Transverse colon (tissue), 4 donors: ENCODE results near the gene A4GALT. TPM values are rescaled to one million over a fixed set of nuclear protein-coding genes. Genes with fewer than 3 reads are reported as not detected.

Source experiments
- DNase-seq: peaks from one replicate; pipeline ENCODE4 v3.0.0-alpha.2; 2019
- H3K27ac ChIP-seq, 4 donors: fragments of 200-600 bp; sonication (generic); 2 replicates each; pipeline ENCODE4 v1.5.1; 2016 to 2018; ENCODE audit warnings: inconsistent platforms in 4 of 4
- H3K27me3 ChIP-seq: fragments of 200-600 bp; sonication (generic); 2 replicates; pipeline ENCODE4 v1.5.1; 2017; ENCODE audit warnings: inconsistent platforms
- H3K36me3 ChIP-seq, 4 donors: fragments of 200-600 bp; sonication (generic); 2 replicates each; pipeline ENCODE4 v1.5.1; 2017 to 2019; ENCODE audit warnings: inconsistent platforms in 4 of 4
- H3K4me1 ChIP-seq, 4 donors: fragments of 200-600 bp; sonication (generic); 2 replicates each; pipeline ENCODE4 v1.5.1; 2017 to 2020; ENCODE audit warnings: inconsistent platforms in 4 of 4
- H3K4me3 ChIP-seq, 4 donors: fragments of 200-600 bp; sonication (generic); 1 replicate in 1 of 4; 2 replicates in 3 of 4; pipeline versions ENCODE4 v1.5.1 to v1.6.1; 2017 to 2019; ENCODE audit warnings: inconsistent platforms in 4 of 4
- H3K9me3 ChIP-seq, 2 donors: fragments of 200-600 bp; sonication (generic); 2 replicates each; pipeline ENCODE4 v1.5.1; 2017 to 2019; ENCODE audit warnings: inconsistent platforms in 2 of 2
- EP300 ChIP-seq: sonication (generic); formaldehyde crosslinking; IDR thresholded peaks from one replicate; pipeline ENCODE4 v1.6.1; 2017; ENCODE audit warnings: antibody characterized with exemption, low read depth
- POLR2A ChIP-seq: fragments of 450-650 bp; IDR thresholded peaks from one replicate; pipeline ENCODE4 v1.6.1; 2016; ENCODE audit warnings: antibody characterized with exemption, mild to moderate bottlenecking, moderate library complexity
- POLR2AphosphoS5 ChIP-seq, 3 donors: sonication (generic); formaldehyde crosslinking; IDR thresholded peaks; one replicate each; pipeline ENCODE4 v1.6.1; 2016; ENCODE audit warnings: antibody characterized with exemption in 3 of 3
- WGBS, 2 donors: methylation state at CpG; one replicate each; pipeline ENCODE4 v1.1.5; 2018; ENCODE audit warnings: low coverage in 1 of 2; 5-methylcytosine and 5-hydroxymethylcytosine counted together
- in situ Hi-C, 4 donors: fragments of 200-750 bp; cut with MboI; loops; one replicate each; pipeline versions ENCODE4 v1.15.0 to v1.15.1; 2017; ENCODE audit warnings: low sequenced_read_pairs in 3 of 4, low pct_ligation_motif_present in 1 of 4, low pct_unique_long_range_greater_than_20kb in 1 of 4
- intact Hi-C: fragments of 100-400 bp; cut with DNase I; formaldehyde crosslinking; loops from one replicate; pipeline ENCODE4 v1.15.1; 2023; ENCODE audit warnings: low total_unique reads
- total RNA-seq, 4 donors: library from RNA; depleted of rRNA; stranded (reverse); fragments of >200 nt; gene quantifications; one replicate each; pipeline ENCODE4 v1.1.0, GENCODE V29; 2016
- TF ChIP-seq, protein P1 (sequence below), 5 experiments: fragments of 200-600 bp in 3 of 5; fragments of 450-650 bp in 2 of 5; sonication (generic) in 3 of 5; IDR thresholded peaks; 1 replicate in 2 of 5; 2 replicates in 3 of 5; pipeline ENCODE4 v1.5.1; 2016 to 2017; ENCODE audit warnings: antibody characterized with exemption in 5 of 5, inconsistent platforms in 3 of 5, mild to moderate bottlenecking in 2 of 5, moderate library complexity in 1 of 5

The A4GALT gene
- total RNA-seq, 4 donors from 2014 or later = 6.3 to 31.4 (median 12.7) TPM

DNA sequence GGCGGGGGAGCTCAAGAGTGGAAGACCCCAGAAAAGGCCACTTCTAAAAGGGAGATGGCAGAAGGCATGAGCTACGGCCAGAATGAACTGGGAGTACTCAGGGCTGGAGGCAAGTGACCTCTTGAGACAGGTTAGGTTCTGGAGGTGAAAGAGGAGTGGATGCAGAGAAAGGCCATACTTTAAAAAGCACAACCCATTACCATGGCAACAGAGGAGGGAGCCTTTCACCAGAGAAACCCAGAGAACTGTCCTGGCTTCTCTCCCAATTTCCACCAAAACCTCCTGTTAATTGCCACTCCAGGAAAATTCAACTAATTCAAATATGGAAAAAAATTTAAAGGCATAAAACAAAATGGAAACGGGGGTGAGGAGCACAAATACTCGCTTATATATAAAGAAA, 15.8 kb downstream of the A4GALT start:
- no peak for DNase-seq

DNA sequence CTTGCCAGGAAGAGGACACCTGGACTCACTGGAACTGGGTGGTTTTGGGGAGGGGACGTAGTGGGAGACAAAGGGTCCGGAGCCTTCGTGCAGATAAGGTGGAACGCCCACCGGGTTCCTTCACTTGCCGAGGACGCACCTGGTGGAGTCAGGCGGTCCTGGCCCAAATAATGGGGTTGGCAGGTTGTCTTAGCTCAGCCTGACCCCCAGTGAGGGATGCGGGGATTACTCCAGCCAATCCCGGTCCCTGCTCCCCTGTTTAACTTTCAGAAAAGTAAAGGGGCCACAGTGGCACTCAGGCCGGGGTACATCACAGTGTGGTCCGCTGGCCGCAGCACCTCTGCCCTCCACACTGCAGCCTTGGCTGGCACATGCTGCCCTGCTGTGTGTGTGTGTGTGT, 18.0 kb downstream of the A4GALT start:
- Histone ChIP-seq H3K4me3 (no peak overlapping the region), H3K4me1 (peaks cover 8 to 22% (median 16%) of the 10 kb centered on the region in 4 donors), H3K9me3 (no peaks in the 10 kb centered on the region), H3K36me3 (no peaks in the 10 kb centered on the region), H3K27ac (no peak overlapping the region), H3K27me3 (no peaks in the 10 kb centered on the region)
- in situ Hi-C loops (no loop called here), intact Hi-C loops (no loop called here)
- 86 to 98% methylated on average over 7 to 13 of the region's 13 CpGs for WGBS, 2 donors
- TF ChIP-seq EP300 (no peak), POLR2A (no peak), POLR2AphosphoS5 (IDR thresholded peaks at IDR 0.05) (no peak)
- TF ChIP-seq, protein P1, sequence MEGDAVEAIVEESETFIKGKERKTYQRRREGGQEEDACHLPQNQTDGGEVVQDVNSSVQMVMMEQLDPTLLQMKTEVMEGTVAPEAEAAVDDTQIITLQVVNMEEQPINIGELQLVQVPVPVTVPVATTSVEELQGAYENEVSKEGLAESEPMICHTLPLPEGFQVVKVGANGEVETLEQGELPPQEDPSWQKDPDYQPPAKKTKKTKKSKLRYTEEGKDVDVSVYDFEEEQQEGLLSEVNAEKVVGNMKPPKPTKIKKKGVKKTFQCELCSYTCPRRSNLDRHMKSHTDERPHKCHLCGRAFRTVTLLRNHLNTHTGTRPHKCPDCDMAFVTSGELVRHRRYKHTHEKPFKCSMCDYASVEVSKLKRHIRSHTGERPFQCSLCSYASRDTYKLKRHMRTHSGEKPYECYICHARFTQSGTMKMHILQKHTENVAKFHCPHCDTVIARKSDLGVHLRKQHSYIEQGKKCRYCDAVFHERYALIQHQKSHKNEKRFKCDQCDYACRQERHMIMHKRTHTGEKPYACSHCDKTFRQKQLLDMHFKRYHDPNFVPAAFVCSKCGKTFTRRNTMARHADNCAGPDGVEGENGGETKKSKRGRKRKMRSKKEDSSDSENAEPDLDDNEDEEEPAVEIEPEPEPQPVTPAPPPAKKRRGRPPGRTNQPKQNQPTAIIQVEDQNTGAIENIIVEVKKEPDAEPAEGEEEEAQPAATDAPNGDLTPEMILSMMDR (IDR thresholded peaks at IDR 0.05) = no peak
- DNase-seq = no peak

More for the DNA sequence above, 15.8 kb downstream of the A4GALT start:
- in situ Hi-C loops = no loop called here
- Histone ChIP-seq H3K4me1 (peaks cover 0 to under 1% (median under 1%) of the 10 kb centered on the region in 4 donors), H3K9me3 (peaks cover 6% of the 10 kb centered on the region in 2 donors), H3K27me3 (no peaks in the 10 kb centered on the region), H3K36me3 (no peaks in the 10 kb centered on the region), H3K27ac (no peak overlapping the region), H3K4me3 (no peak overlapping the region)
- TF ChIP-seq, protein P1 (IDR thresholded peaks at IDR 0.05) = no peak
- no peak for TF ChIP-seq POLR2A
- TF ChIP-seq POLR2AphosphoS5 (IDR thresholded peaks at IDR 0.05) = no peak
- TF ChIP-seq EP300 = no peak
- intact Hi-C loops = no loop called here
- 84 to 91% methylated on average over 4 of the region's 4 CpGs for WGBS, 2 donors

DNA sequence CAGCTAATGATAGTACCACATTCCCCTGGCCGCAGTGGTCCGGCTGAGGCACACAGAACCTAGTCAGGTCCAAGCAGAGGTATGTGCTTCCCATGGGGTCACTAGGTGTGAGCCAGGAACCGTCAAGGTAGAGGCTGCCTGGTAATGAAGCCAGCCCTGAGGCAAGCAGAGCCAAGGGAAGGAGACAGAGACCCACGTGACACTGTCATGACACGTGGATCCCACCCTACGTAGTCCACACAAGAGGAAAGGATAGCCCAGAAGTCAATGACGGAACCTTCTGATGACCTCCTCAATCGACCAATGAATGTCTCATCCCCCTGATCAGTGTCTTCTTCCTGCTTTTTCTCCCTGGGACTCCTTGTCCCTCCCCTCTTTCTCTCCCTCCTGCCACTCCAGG, 19.0 kb downstream of the A4GALT start:
- in situ Hi-C loops = no loop called here
- DNase-seq = no peak
- TF ChIP-seq, protein P1 (IDR thresholded peaks at IDR 0.05) = no peak
- TF ChIP-seq POLR2AphosphoS5 (IDR thresholded peaks at IDR 0.05) (no peak), POLR2A (no peak), EP300 (no peak)
- Histone ChIP-seq H3K36me3 (no peaks in the 10 kb centered on the region), H3K9me3 (no peaks in the 10 kb centered on the region), H3K27me3 (no peaks in the 10 kb centered on the region), H3K4me3 (no peak overlapping the region), H3K27ac (peak overlapping the region in 1 of 4 donors; percentile 17), H3K4me1 (peaks cover 9 to 26% (median 20%) of the 10 kb centered on the region in 4 donors)
- whole genome bisulfite sequencing, 2 donors = 72 to 78% methylated on average over 2 to 8 of the region's 8 CpGs
- intact Hi-C loops = no loop called here

DNA sequence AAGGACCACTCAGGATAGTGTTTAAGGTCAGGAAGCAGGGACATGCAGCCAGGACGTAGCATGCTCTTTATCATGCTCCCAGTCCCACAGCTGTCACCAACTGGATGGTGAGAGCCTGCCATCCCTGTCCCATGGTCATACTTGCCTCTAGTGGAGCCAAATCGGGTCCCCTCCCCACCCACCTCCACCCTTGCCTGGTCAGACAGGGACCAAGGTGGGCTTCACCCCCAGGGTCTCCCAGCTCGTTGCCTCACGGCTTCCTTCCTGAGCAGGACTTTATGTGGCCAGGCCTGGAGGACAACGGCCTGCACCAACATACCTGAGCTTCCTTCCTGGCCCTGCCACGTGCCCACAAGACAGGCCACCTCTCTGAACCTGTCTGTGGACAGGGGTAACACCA, 19.8 kb downstream of the A4GALT start:
- Histone ChIP-seq H3K9me3 (no peaks in the 10 kb centered on the region), H3K27me3 (no peaks in the 10 kb centered on the region), H3K4me3 (no peak overlapping the region), H3K27ac (no peak overlapping the region), H3K4me1 (peaks cover 9 to 26% (median 20%) of the 10 kb centered on the region in 4 donors), H3K36me3 (no peaks in the 10 kb centered on the region)
- WGBS, 2 donors = 91% methylated on average over 6 of the region's 6 CpGs; no CpG with 5 or more reads in 1 of the 2 donors
- no peak for TF ChIP-seq POLR2AphosphoS5 (IDR thresholded peaks at IDR 0.05)
- no peak for TF ChIP-seq POLR2A
- TF ChIP-seq, protein P1 (IDR thresholded peaks at IDR 0.05) = no peak
- TF ChIP-seq EP300 = no peak
- DNase-seq = no peak
- in situ Hi-C loops = no loop called here
- intact Hi-C loops = no loop called here
